OCI-LY7 (cell line): ENCODE measurements around the gene KDM4F. TPM values are rescaled to one million over a fixed set of nuclear protein-coding genes. Genes with fewer than 3 reads are reported as not detected.
"Not testable (repeated sequence)": the region's sequence is repeated elsewhere in the genome, so short reads cannot be mapped to it uniquely, and the experiment has no call there.

Experiments
- BruUV-seq: library from RNA; stranded (reverse); fragments of 400-500 nt; replicated peaks from 2 replicates; lab custom pipeline; 2021; lab: Mats Ljungman, UMichigan
- CTCF ChIA-PET: fragments of 300-600 bp; sonication (Branson Sonifier 250); formaldehyde crosslinking; loops from one replicate; lab custom pipeline; 2022; ENCODE audit warnings: antibody characterized with exemption; ENCODE audit not compliant: unreplicated experiment; lab: Charles Lee
- POLR2A ChIA-PET: fragments of 300-600 bp; sonication (Branson Sonifier 250); formaldehyde crosslinking; loops from one replicate; lab custom pipeline; 2022; ENCODE audit warnings: antibody characterized with exemption; lab: Charles Lee
- DNase-seq: peaks from one replicate; pipeline ENCODE4 v3.0.0-alpha.2; 2015; ENCODE audit warnings: low spot score
- H2AFZ ChIP-seq: fragments of 200-600 bp; sonication (generic), shearing (Covaris generic); 2 replicates; pipeline ENCODE4 v1.6.1; 2014; ENCODE audit warnings: mild to moderate bottlenecking, antibody characterized with exemption, low read length, moderate library complexity
- H3K27ac ChIP-seq: fragments of 200-600 bp; sonication (generic); 2 replicates; pipeline ENCODE4 v1.5.1; 2014; ENCODE audit warnings: mixed run types, low read depth, mild to moderate bottlenecking, moderate library complexity, low read length, inconsistent platforms; ENCODE audit not compliant: poor library complexity, severe bottlenecking
- H3K36me3 ChIP-seq: fragments of 200-600 bp; sonication (generic); 2 replicates; pipeline ENCODE4 v1.6.1; 2014; ENCODE audit warnings: mild to moderate bottlenecking, antibody characterized with exemption, low read length, moderate library complexity, mixed read lengths; ENCODE audit not compliant: insufficient read depth
- H3K4me1 ChIP-seq: fragments of 200-600 bp; sonication (generic); 2 replicates; pipeline ENCODE4 v1.5.1; 2014; ENCODE audit warnings: mild to moderate bottlenecking, low read length; ENCODE audit not compliant: insufficient read depth, poor library complexity, severe bottlenecking
- H3K4me2 ChIP-seq: fragments of 200-600 bp; sonication (generic); 2 replicates; pipeline ENCODE4 v1.6.1; 2014; ENCODE audit warnings: mild to moderate bottlenecking, low read length
- H3K4me3 ChIP-seq: fragments of 200-600 bp; sonication (generic); 2 replicates; pipeline ENCODE4 v1.5.1; 2014; ENCODE audit warnings: mild to moderate bottlenecking, low read depth, low read length; ENCODE audit not compliant: poor library complexity, severe bottlenecking
- H3K79me2 ChIP-seq: fragments of 200-600 bp; sonication (generic); 2 replicates; pipeline ENCODE4 v1.6.1; 2016; ENCODE audit warnings: low read depth, mild to moderate bottlenecking, low read length, moderate library complexity, mixed read lengths; ENCODE audit not compliant: insufficient read depth
- H3K9me2 ChIP-seq: fragments of 200-600 bp; sonication (generic); 2 replicates; pipeline ENCODE4 v1.6.1; 2016; ENCODE audit warnings: mild to moderate bottlenecking, low read length, mixed read lengths; ENCODE audit not compliant: insufficient read depth
- H3K9me3 ChIP-seq: fragments of 200-600 bp; sonication (generic); 2 replicates; pipeline ENCODE4 v1.6.1; 2014; ENCODE audit warnings: mild to moderate bottlenecking, mixed run types, low read length, mixed read lengths
- H4K20me1 ChIP-seq: fragments of 200-600 bp; sonication (generic); 2 replicates; pipeline ENCODE4 v1.6.1; 2014; ENCODE audit warnings: mild to moderate bottlenecking, antibody characterized with exemption, low read length, moderate library complexity, mixed read lengths; ENCODE audit not compliant: insufficient read depth
- CTCF ChIP-seq: fragments of 200-600 bp; sonication (generic); conservative IDR thresholded peaks from 2 replicates; pipeline ENCODE4 v1.5.1; 2014; ENCODE audit warnings: mild to moderate bottlenecking, antibody characterized with exemption, low read length, moderate library complexity, mixed read lengths
- EZH2phosphoT487 ChIP-seq: fragments of 200-600 bp; sonication (generic); IDR thresholded peaks from 2 replicates; pipeline ENCODE4 v1.6.1; 2018; ENCODE audit warnings: low read depth, borderline replicate concordance, mild to moderate bottlenecking, mixed run types, antibody characterized with exemption, low read length, moderate library complexity, mixed read lengths
- intact Hi-C: fragments of 100-400 bp; cut with micrococcal nuclease; formaldehyde crosslinking; loops from one replicate; pipeline ENCODE4 v1.10.0; 2022; ENCODE audit not compliant: unreplicated experiment
- total RNA-seq, 2 experiments: library from RNA; depleted of rRNA in 1 of 2; stranded (reverse); fragments of >200 nt in 1 of 2; shearing (Covaris generic) in 1 of 2; gene quantifications; 2 replicates each; pipeline ENCODE4 v1.2.3, GENCODE V29; 2014 to 2022

The KDM4F gene
- total RNA-seq, 2 experiments from 2014 or later, result not detected

GRCh38 chr11:95033051-95033450 is 16.2 kb upstream of the KDM4F start:
- no TSS peak for BruUV-seq
- H3K9me3 ChIP-seq, result no peaks in the 10 kb centered on the region

GRCh38 chr11:95035316-95035715 is 13.9 kb upstream of the KDM4F start:
- intact Hi-C loops, result no loop called here
- no peak overlapping the region for H3K27ac ChIP-seq
- no peak overlapping the region for H2AFZ ChIP-seq
- no peaks in the 10 kb centered on the region for H3K36me3 ChIP-seq
- no peak overlapping the region for H3K4me3 ChIP-seq
- H3K4me1 ChIP-seq, result no peaks in the 10 kb centered on the region
- no peak for DNase-seq
- H3K9me3 ChIP-seq, result no peaks in the 10 kb centered on the region
- ChIA-PET CTCF (no interaction called here), POLR2A (interaction anchor here (0.6 kb wide), 1 partner anchor 1235 kb away, joined by 3 read pairs; no protein-coding TSS in a partner anchor)
- no peaks in the 10 kb centered on the region for H3K79me2 ChIP-seq
- no peak overlapping the region for H3K4me2 ChIP-seq
- TF ChIP-seq EZH2phosphoT487 (no peak), CTCF (no peak)
- BruUV-seq, result no TSS peak
- no peaks in the 10 kb centered on the region for H4K20me1 ChIP-seq
- H3K9me2 ChIP-seq, result no peaks in the 10 kb centered on the region

More at GRCh38 chr11:95033051-95033450, 16.2 kb upstream of the KDM4F start:
- no peak overlapping the region for H3K4me3 ChIP-seq
- no peaks in the 10 kb centered on the region for H3K79me2 ChIP-seq
- TF ChIP-seq EZH2phosphoT487, result no peak
- no peak for TF ChIP-seq CTCF
- no peaks in the 10 kb centered on the region for H3K4me1 ChIP-seq
- H3K36me3 ChIP-seq, result no peaks in the 10 kb centered on the region
- H4K20me1 ChIP-seq, result no peaks in the 10 kb centered on the region
- ChIA-PET CTCF (no interaction called here), POLR2A (no interaction called here)
- intact Hi-C loops, result no loop called here
- no peak for DNase-seq
- H3K27ac ChIP-seq, result no peak overlapping the region
- no peak overlapping the region for H2AFZ ChIP-seq
- H3K4me2 ChIP-seq, result no peak overlapping the region
- no peaks in the 10 kb centered on the region for H3K9me2 ChIP-seq

GRCh38 chr11:95037356-95038035 is 11.7 kb upstream of the KDM4F start:
- H3K4me3 ChIP-seq, DNase-seq, POLR2A ChIA-PET, H3K4me2 ChIP-seq, H3K4me1 ChIP-seq, intact Hi-C loops, H3K36me3 ChIP-seq, H3K9me2 ChIP-seq, CTCF ChIA-PET, H3K79me2 ChIP-seq, H2AFZ ChIP-seq, H3K27ac ChIP-seq, H3K9me3 ChIP-seq, BruUV-seq, H4K20me1 ChIP-seq: not testable (repeated sequence)
